Caco-2 (cell line): ENCODE data around the gene CEP41. TPM values are rescaled to one million over a fixed set of nuclear protein-coding genes. Genes with fewer than 3 reads are reported as not detected.

Source experiments
- BruUV-seq: library from RNA; stranded (reverse); fragments of 400-500 nt; replicated peaks from 2 replicates; lab custom pipeline; 2021; lab: Mats Ljungman, UMichigan
- CTCF ChIA-PET: fragments of 300-600 bp; sonication (Branson Sonifier 250); formaldehyde crosslinking; loops from one replicate; lab custom pipeline; 2022; ENCODE audit warnings: antibody characterized with exemption; lab: Charles Lee
- POLR2A ChIA-PET: fragments of 300-600 bp; sonication (Branson Sonifier 250); formaldehyde crosslinking; loops from one replicate; lab custom pipeline; 2022; ENCODE audit warnings: antibody characterized with exemption; lab: Charles Lee
- DNase-seq, 2 experiments: peaks; one replicate each; pipeline versions ENCODE4 v3.0.0 to v3.0.0-alpha.2; 2020 to 2022
- H3K27me3 ChIP-seq: replicated peaks from 2 replicates; pipeline ENCODE4 v1.6.0; 2011; ENCODE audit warnings: low read length; ENCODE audit not compliant: control insufficient read depth, insufficient read depth
- H3K36me3 ChIP-seq: 2 replicates; pipeline ENCODE4 v1.5.1; 2011; ENCODE audit warnings: low read length; ENCODE audit not compliant: control insufficient read depth, insufficient read depth
- H3K4me1 ChIP-seq: fragments of 250-450 bp; sonication (Bioruptor Pico); 2 replicates; pipeline ENCODE4 v1.5.1; 2020; ENCODE audit warnings: mild to moderate bottlenecking
- H3K4me3 ChIP-seq: 2 replicates; pipeline ENCODE4 v1.5.1; 2011; ENCODE audit warnings: low read depth, mild to moderate bottlenecking, control low read depth, low read length
- H3K9me3 ChIP-seq: fragments of 250-450 bp; sonication (Bioruptor Pico); 2 replicates; pipeline ENCODE4 v1.5.1; 2020; ENCODE audit warnings: mild to moderate bottlenecking, moderate library complexity
- H3K27ac Mint-ChIP-seq: one replicate; pipeline ENCODE4 v1.8.0; 2022; ENCODE audit warnings: mixed read lengths; ENCODE audit not compliant: unreplicated experiment
- H3K27me3 Mint-ChIP-seq: one replicate; pipeline ENCODE4 v1.8.0; 2022; ENCODE audit warnings: mixed read lengths; ENCODE audit not compliant: insufficient read depth, unreplicated experiment
- H3K36me3 Mint-ChIP-seq: one replicate; pipeline ENCODE4 v1.8.0; 2022; ENCODE audit warnings: mild to moderate bottlenecking, mixed read lengths; ENCODE audit not compliant: insufficient read depth, unreplicated experiment
- H3K4me1 Mint-ChIP-seq: one replicate; pipeline ENCODE4 v1.8.0; 2022; ENCODE audit warnings: low read depth, mixed read lengths; ENCODE audit not compliant: unreplicated experiment
- H3K4me3 Mint-ChIP-seq: one replicate; pipeline ENCODE4 v1.8.0; 2022; ENCODE audit warnings: mild to moderate bottlenecking, moderate library complexity, mixed read lengths; ENCODE audit not compliant: unreplicated experiment
- H3K9me3 Mint-ChIP-seq: one replicate; pipeline ENCODE4 v1.8.0; 2022; ENCODE audit warnings: mixed read lengths; ENCODE audit not compliant: unreplicated experiment
- intact Hi-C: fragments of 100-400 bp; cut with micrococcal nuclease; formaldehyde crosslinking; loops from one replicate; pipeline ENCODE4 v1.10.0; 2022; ENCODE audit not compliant: unreplicated experiment
- total RNA-seq: library from RNA; stranded (reverse); gene quantifications from 2 replicates; pipeline ENCODE4 v1.2.3, GENCODE V29; 2022
- TF ChIP-seq, protein P1 (sequence below), 2 experiments: fragments of 200-600 bp in 1 of 2; IDR thresholded peaks; 1 replicate in 1 of 2; 2 replicates in 1 of 2; pipeline versions ENCODE4 v1.5.1 to v1.8.0; 2011 to 2022; ENCODE audit warnings: antibody characterized with exemption in 1 of 2, control low read depth in 1 of 2, inconsistent platforms in 1 of 2, low read depth in 1 of 2, low read length in 1 of 2, mild to moderate bottlenecking in 1 of 2, moderate library complexity in 1 of 2; ENCODE audit not compliant: insufficient read depth in 1 of 2, severe bottlenecking in 1 of 2, unreplicated experiment in 1 of 2

Gene CEP41
- total RNA-seq, 1 experiment from 2014 or later = 14.9 TPM

DNA sequence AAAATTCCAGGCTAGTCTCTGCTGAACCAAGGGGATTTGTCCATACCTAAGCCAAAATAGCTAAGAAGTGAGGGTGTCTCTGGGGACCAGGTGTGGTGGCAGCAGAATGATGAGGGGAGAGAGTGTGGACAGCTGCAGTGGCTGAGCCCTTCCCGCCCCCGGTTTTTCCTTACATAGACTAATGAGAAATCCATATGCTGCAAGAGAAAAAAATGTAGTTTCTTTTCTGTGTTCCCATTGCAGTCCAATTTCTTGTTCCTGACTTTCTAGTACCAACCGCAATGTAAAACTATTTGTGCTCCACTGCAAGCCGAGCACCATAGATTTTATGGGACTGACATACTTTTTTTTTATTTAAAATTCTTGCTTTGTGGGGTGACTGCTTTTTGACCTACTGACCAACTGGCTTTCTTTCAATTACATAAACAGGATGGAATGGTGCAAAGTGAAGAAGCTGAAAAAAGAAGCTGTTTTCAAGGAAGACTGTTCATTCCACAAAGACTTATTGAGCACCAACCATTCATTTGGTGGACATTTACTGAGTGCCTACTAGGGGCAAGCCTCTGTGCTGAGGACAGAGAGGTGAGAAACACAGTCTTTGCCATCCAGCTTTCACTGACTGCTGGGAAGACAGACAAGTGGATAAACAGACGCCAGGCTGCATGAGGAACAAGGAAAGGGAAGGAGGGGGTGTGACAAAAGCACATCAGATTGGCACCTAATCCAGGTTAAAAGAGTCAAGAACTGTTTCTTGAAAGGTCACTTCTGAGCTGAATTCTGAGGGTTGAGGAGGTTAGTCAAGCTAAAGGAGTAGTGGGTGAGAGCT lies 9.8 kb downstream of the CEP41 start:
- Mint-ChIP-seq H3K27ac (no peak overlapping the region), H3K9me3 (no peaks in the 10 kb centered on the region), H3K4me3 (no peak overlapping the region), H3K27me3 (no peaks in the 10 kb centered on the region), H3K4me1 (no peaks in the 10 kb centered on the region), H3K36me3 (no peaks in the 10 kb centered on the region)
- H3K4me1 ChIP-seq = 0 out of 2 replicates have a peak, but pooled peaks cover 4% of the 10 kb centered on the region
- POLR2A ChIA-PET = no interaction called here
- H3K36me3 ChIP-seq = no peaks in the 10 kb centered on the region
- TF ChIP-seq, protein P1, sequence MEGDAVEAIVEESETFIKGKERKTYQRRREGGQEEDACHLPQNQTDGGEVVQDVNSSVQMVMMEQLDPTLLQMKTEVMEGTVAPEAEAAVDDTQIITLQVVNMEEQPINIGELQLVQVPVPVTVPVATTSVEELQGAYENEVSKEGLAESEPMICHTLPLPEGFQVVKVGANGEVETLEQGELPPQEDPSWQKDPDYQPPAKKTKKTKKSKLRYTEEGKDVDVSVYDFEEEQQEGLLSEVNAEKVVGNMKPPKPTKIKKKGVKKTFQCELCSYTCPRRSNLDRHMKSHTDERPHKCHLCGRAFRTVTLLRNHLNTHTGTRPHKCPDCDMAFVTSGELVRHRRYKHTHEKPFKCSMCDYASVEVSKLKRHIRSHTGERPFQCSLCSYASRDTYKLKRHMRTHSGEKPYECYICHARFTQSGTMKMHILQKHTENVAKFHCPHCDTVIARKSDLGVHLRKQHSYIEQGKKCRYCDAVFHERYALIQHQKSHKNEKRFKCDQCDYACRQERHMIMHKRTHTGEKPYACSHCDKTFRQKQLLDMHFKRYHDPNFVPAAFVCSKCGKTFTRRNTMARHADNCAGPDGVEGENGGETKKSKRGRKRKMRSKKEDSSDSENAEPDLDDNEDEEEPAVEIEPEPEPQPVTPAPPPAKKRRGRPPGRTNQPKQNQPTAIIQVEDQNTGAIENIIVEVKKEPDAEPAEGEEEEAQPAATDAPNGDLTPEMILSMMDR (IDR thresholded peaks at IDR 0.05; ENCODE audit: insufficient read depth in 1 of 2, low read depth in 1 of 2, low read length in 1 of 2, severe bottlenecking in 1 of 2, unreplicated experiment in 1 of 2) = no peak
- no peak overlapping the region for H3K4me3 ChIP-seq
- H3K27me3 ChIP-seq = no peaks in the 10 kb centered on the region
- BruUV-seq = no TSS peak
- intact Hi-C loops = no loop called here
- no peak for DNase-seq
- CTCF ChIA-PET = no interaction called here
- H3K9me3 ChIP-seq = no peaks in the 10 kb centered on the region

DNA sequence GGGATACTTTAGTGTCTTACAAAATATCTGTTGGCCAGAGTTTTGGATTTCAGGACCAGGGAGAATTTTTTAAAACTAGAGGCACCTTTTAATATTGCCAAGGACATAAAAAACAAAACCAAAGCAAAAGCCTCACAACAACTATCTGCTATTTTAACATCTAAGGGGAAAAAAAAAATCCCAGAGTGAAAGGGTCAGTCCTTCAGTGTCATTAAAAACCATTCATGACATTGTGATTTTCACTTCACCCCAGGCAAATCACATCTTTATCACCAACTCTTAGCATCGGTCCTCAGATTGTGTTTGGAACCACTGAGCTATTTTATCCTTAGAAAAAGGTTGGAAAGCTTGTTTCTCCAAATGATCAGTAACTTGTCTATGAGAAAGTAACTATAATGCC lies 10.7 kb downstream of the CEP41 start:
- H3K36me3 ChIP-seq = no peaks in the 10 kb centered on the region
- H3K9me3 ChIP-seq = no peaks in the 10 kb centered on the region
- H3K4me1 Mint-ChIP-seq = no peaks in the 10 kb centered on the region
- no peak for DNase-seq
- intact Hi-C loops = no loop called here
- H3K27ac Mint-ChIP-seq = no peak overlapping the region
- no peaks in the 10 kb centered on the region for H3K36me3 Mint-ChIP-seq
- H3K4me1 ChIP-seq = 0 out of 2 replicates have a peak, but pooled peaks cover 4% of the 10 kb centered on the region
- H3K27me3 Mint-ChIP-seq = no peaks in the 10 kb centered on the region
- H3K4me3 Mint-ChIP-seq = no peak overlapping the region
- H3K27me3 ChIP-seq = no peaks in the 10 kb centered on the region
- no peak overlapping the region for H3K4me3 ChIP-seq
- ChIA-PET POLR2A (no interaction called here), CTCF (no interaction called here)
- BruUV-seq = no TSS peak
- no peaks in the 10 kb centered on the region for H3K9me3 Mint-ChIP-seq
- TF ChIP-seq, protein P1 (IDR thresholded peaks at IDR 0.05; ENCODE audit: insufficient read depth in 1 of 2, low read depth in 1 of 2, low read length in 1 of 2, severe bottlenecking in 1 of 2, unreplicated experiment in 1 of 2) = no peak

DNA sequence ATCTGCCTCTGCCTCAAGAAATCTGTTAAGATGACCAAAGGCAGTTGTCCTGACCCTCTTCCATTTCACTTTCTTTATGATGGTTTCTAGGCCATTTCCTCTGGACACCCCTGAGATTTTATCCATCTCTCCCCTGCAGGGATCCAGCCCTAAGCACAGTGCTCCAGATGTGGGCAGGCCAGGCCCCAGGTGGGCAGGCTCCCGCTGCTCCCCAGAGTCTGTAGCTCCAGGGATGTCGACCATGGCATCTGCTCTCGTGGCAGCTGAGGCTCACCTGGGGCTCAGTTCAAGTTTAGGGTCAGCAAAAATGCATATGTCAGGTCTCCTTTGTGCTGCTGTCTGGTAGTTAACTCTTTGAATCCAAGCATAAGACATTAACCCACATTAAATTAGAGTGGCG lies 11.8 kb downstream of the CEP41 start:
- ChIA-PET POLR2A (no interaction called here), CTCF (no interaction called here)
- Mint-ChIP-seq H3K4me1 (no peaks in the 10 kb centered on the region), H3K27ac (no peak overlapping the region), H3K4me3 (no peak overlapping the region), H3K27me3 (no peaks in the 10 kb centered on the region), H3K9me3 (no peaks in the 10 kb centered on the region), H3K36me3 (no peaks in the 10 kb centered on the region)
- no peaks in the 10 kb centered on the region for H3K27me3 ChIP-seq
- TF ChIP-seq, protein P1 (IDR thresholded peaks at IDR 0.05; ENCODE audit: insufficient read depth in 1 of 2, low read depth in 1 of 2, low read length in 1 of 2, severe bottlenecking in 1 of 2, unreplicated experiment in 1 of 2) = no peak
- no peaks in the 10 kb centered on the region for H3K9me3 ChIP-seq
- H3K4me1 ChIP-seq = 0 out of 2 replicates have a peak, but pooled peaks cover 4% of the 10 kb centered on the region
- H3K4me3 ChIP-seq = no peak overlapping the region
- no peak for DNase-seq
- no peaks in the 10 kb centered on the region for H3K36me3 ChIP-seq
- intact Hi-C loops = no loop called here
- no TSS peak for BruUV-seq
